GM10248 (cell line): ENCODE measurements around the gene MPZL3.

Source experiments
- CTCF ChIA-PET: fragments of 300-600 bp; sonication (Branson Sonifier 250); formaldehyde crosslinking; extraction: SDS; loops from one replicate; lab custom pipeline; 2021; ENCODE audit warnings: antibody characterized with exemption; lab: Yijun Ruan, JAX
- POLR2A ChIA-PET: fragments of 350-650 bp; sonication (Branson Sonifier 250); formaldehyde crosslinking; extraction: SDS; loops from one replicate; lab custom pipeline; 2020; ENCODE audit warnings: antibody characterized with exemption; lab: Yijun Ruan, JAX
- DNase-seq: peaks from one replicate; pipeline ENCODE4 v3.0.0; 2012; ENCODE audit errors: extremely low spot score
- CTCF ChIP-seq: IDR thresholded peaks from 2 replicates; pipeline ENCODE4 v1.5.1; 2012; ENCODE audit warnings: mild to moderate bottlenecking, low read depth; ENCODE audit errors: extremely low read depth, missing control alignments, control extremely low read depth

MPZL3 gene

GRCh38 chr11:118238929-118239328 lies 13.2 kb downstream of the MPZL3 start:
- TF ChIP-seq CTCF: no peak
- CTCF ChIA-PET: interaction anchor here (0.9 to 4.8 kb wide), 6 partner anchors 9 to 40 kb away, joined by 3 to 17 read pairs (median 4); no protein-coding TSS in a partner anchor
- DNase-seq: no peak
- POLR2A ChIA-PET: no interaction called here

GRCh38 chr11:118238421-118238820 lies 13.7 kb downstream of the MPZL3 start:
- no peak for DNase-seq
- POLR2A ChIA-PET: no interaction called here
- no peak for TF ChIP-seq CTCF
- CTCF ChIA-PET: interaction anchor here (1.1 to 1.8 kb wide), 2 partner anchors 8 to 22 kb away, joined by 4 read pairs; no protein-coding TSS in a partner anchor

- ChIA-PET CTCF (interaction anchor here (1.2 to 1.6 kb wide), 2 partner anchors 25 to 38 kb away, joined by 3 read pairs; no protein-coding TSS in a partner anchor), POLR2A (no interaction called here)
- no peak for TF ChIP-seq CTCF
- DNase-seq: no peak
These were observed 16.0 kb downstream of the MPZL3 start for GRCh38 chr11:118236170-118236569.

GRCh38 chr11:118234833-118235232 lies 17.3 kb downstream of the MPZL3 start:
- POLR2A ChIA-PET: no interaction called here
- no peak for DNase-seq
- no peak for TF ChIP-seq CTCF
- CTCF ChIA-PET: no interaction called here

GRCh38 chr11:118233850-118234249 lies 18.3 kb downstream of the MPZL3 start:
- no peak for TF ChIP-seq CTCF
- DNase-seq: no peak
- POLR2A ChIA-PET: no interaction called here
- CTCF ChIA-PET: no interaction called here

- POLR2A ChIA-PET: no interaction called here
These were observed 18.8 kb downstream of the MPZL3 start for GRCh38 chr11:118233377-118233776.

More at GRCh38 chr11:118233377-118233776, 18.8 kb downstream of the MPZL3 start:
- CTCF ChIA-PET: no interaction called here
- no peak for TF ChIP-seq CTCF
- no peak for DNase-seq
